ENCODE data around the gene TRMT13.
A peak's percentile ranks its signal among the peaks of the same experiment; 100 is the strongest.

Gene TRMT13

GRCh38 chr1:100152271-100152670 lies 19.3 kb downstream of the TRMT13 start:
- DNase-seq (ENCODE audit: low read depth in 1 of 2, low spot score in 1 of 2): no peak
- Histone ChIP-seq H3K27me3 (ENCODE audit: insufficient read depth, poor library complexity, severe bottlenecking) (no peaks in the 10 kb centered on the region), H3K27ac (replicated peaks) (no peak overlapping the region)

GRCh38 chr1:100162881-100163280 lies 29.9 kb downstream of the TRMT13 start:
- Histone ChIP-seq H3K27me3 (ENCODE audit: insufficient read depth, poor library complexity, severe bottlenecking) (no peaks in the 10 kb centered on the region), H3K4me3 (replicated peaks; ENCODE audit: insufficient read depth, low read length) (no peak overlapping the region), H3K27ac (replicated peaks) (no peak overlapping the region)
- TF ChIP-seq REST (IDR thresholded peaks at IDR 0.05; ENCODE audit: insufficient replicate concordance, low read depth): no peak
- no peak for TF ChIP-seq SPI1 (IDR thresholded peaks at IDR 0.05; ENCODE audit: borderline replicate concordance, low read depth)
- no peak for TF ChIP-seq GABPA (IDR thresholded peaks at IDR 0.05; ENCODE audit: low read depth)
- TF ChIP-seq CTCF (IDR thresholded peaks at IDR 0.05; ENCODE audit: insufficient read depth, low read length): no peak
- TF ChIP-seq POLR2AphosphoS5 (IDR thresholded peaks at IDR 0.05; ENCODE audit: low read depth): no peak
- DNase-seq (ENCODE audit: low read depth in 1 of 2, low spot score in 1 of 2): no peak

More at GRCh38 chr1:100152271-100152670, 19.3 kb downstream of the TRMT13 start:
- no peak overlapping the region for H3K4me3 ChIP-seq (replicated peaks; ENCODE audit: insufficient read depth, low read length)
- no peak for TF ChIP-seq CTCF (IDR thresholded peaks at IDR 0.05; ENCODE audit: insufficient read depth, low read length)
- TF ChIP-seq SPI1 (IDR thresholded peaks at IDR 0.05; ENCODE audit: borderline replicate concordance, low read depth): peak; percentile 78
- TF ChIP-seq GABPA (IDR thresholded peaks at IDR 0.05; ENCODE audit: low read depth): no peak
- TF ChIP-seq POLR2AphosphoS5 (IDR thresholded peaks at IDR 0.05; ENCODE audit: low read depth): no peak
- TF ChIP-seq REST (IDR thresholded peaks at IDR 0.05; ENCODE audit: insufficient replicate concordance, low read depth): no peak

GRCh38 chr1:100164216-100164615 lies 31.3 kb downstream of the TRMT13 start:
- Histone ChIP-seq H3K4me3 (replicated peaks; ENCODE audit: insufficient read depth, low read length) (no peak overlapping the region), H3K27ac (replicated peaks) (no peak overlapping the region), H3K27me3 (ENCODE audit: insufficient read depth, poor library complexity, severe bottlenecking) (no peaks in the 10 kb centered on the region)
- DNase-seq (ENCODE audit: low read depth in 1 of 2, low spot score in 1 of 2): no peak
- TF ChIP-seq POLR2AphosphoS5 (IDR thresholded peaks at IDR 0.05; ENCODE audit: low read depth): no peak
- no peak for TF ChIP-seq GABPA (IDR thresholded peaks at IDR 0.05; ENCODE audit: low read depth)
- no peak for TF ChIP-seq REST (IDR thresholded peaks at IDR 0.05; ENCODE audit: insufficient replicate concordance, low read depth)
- no peak for TF ChIP-seq SPI1 (IDR thresholded peaks at IDR 0.05; ENCODE audit: borderline replicate concordance, low read depth)
- TF ChIP-seq CTCF (IDR thresholded peaks at IDR 0.05; ENCODE audit: insufficient read depth, low read length): no peak

Data from HL-60 (cell line).